H9 (cell line): ENCODE data around the gene PJA1. TPM values are rescaled to one million over a fixed set of nuclear protein-coding genes. Genes with fewer than 3 reads are reported as not detected.

ENCODE experiments used
- DNase-seq: peaks from one replicate; pipeline ENCODE4 v3.0.0-alpha.2; 2017
- H2AFZ ChIP-seq: one replicate; pipeline ENCODE4 v1.6.1; 2013; ENCODE audit warnings: mild to moderate bottlenecking, low read length, control low read depth, moderate library complexity
- H2AK5ac ChIP-seq: 2 replicates; pipeline ENCODE4 v1.6.1; 2013; ENCODE audit warnings: low read length, control low read depth, mixed read lengths; ENCODE audit not compliant: insufficient read length
- H2BK120ac ChIP-seq: one replicate; pipeline ENCODE4 v1.6.1; 2013; ENCODE audit warnings: low read depth, mild to moderate bottlenecking, low read length, control low read depth, inconsistent platforms; ENCODE audit not compliant: poor library complexity, severe bottlenecking
- H2BK12ac ChIP-seq: 2 replicates; pipeline ENCODE4 v1.6.1; 2013; ENCODE audit warnings: low read length, control low read depth, mixed read lengths, low read depth; ENCODE audit not compliant: insufficient read length
- H2BK15ac ChIP-seq: 2 replicates; pipeline ENCODE4 v1.6.1; 2013; ENCODE audit warnings: low read depth, low read length, control low read depth
- H2BK20ac ChIP-seq: one replicate; pipeline ENCODE4 v1.6.1; 2013; ENCODE audit warnings: low read depth, mild to moderate bottlenecking, low read length, control low read depth, inconsistent platforms; ENCODE audit not compliant: poor library complexity, severe bottlenecking
- H2BK5ac ChIP-seq: 2 replicates; pipeline ENCODE4 v1.6.1; 2013; ENCODE audit warnings: low read length, control low read depth, mixed read lengths; ENCODE audit not compliant: insufficient read length
- H3K14ac ChIP-seq: 2 replicates; pipeline ENCODE4 v1.6.1; 2013; ENCODE audit warnings: low read length, control low read depth; ENCODE audit not compliant: insufficient read depth
- H3K18ac ChIP-seq: 2 replicates; pipeline ENCODE4 v1.6.1; 2013; ENCODE audit warnings: low read depth, mild to moderate bottlenecking, mixed read lengths, low read length, control low read depth; ENCODE audit not compliant: insufficient read length
- H3K23ac ChIP-seq: 2 replicates; pipeline ENCODE4 v1.6.1; 2013; ENCODE audit warnings: low read length, control low read depth, mixed read lengths, low read depth; ENCODE audit not compliant: insufficient read length
- H3K23me2 ChIP-seq: 2 replicates; pipeline ENCODE4 v1.6.1; 2013; ENCODE audit warnings: low read depth, mild to moderate bottlenecking, mixed read lengths, low read length, control low read depth; ENCODE audit not compliant: insufficient read length, poor library complexity, severe bottlenecking
- H3K27ac ChIP-seq: 2 replicates; pipeline ENCODE4 v1.5.1; 2013; ENCODE audit warnings: low read length, control low read depth, mixed read lengths, low read depth; ENCODE audit not compliant: insufficient read length
- H3K27me3 ChIP-seq: 2 replicates; pipeline ENCODE4 v1.6.1; 2013; ENCODE audit warnings: low read length, control low read depth, inconsistent platforms; ENCODE audit not compliant: insufficient read depth
- H3K4ac ChIP-seq: 2 replicates; pipeline ENCODE4 v1.6.1; 2013; ENCODE audit warnings: low read depth, mild to moderate bottlenecking, control low read depth, inconsistent platforms, low read length, moderate library complexity
- H3K4me1 ChIP-seq: 2 replicates; pipeline ENCODE4 v1.6.1; 2013; ENCODE audit warnings: low read length, control low read depth, inconsistent platforms; ENCODE audit not compliant: insufficient read depth
- H3K4me2 ChIP-seq: 2 replicates; pipeline ENCODE4 v1.6.1; 2013; ENCODE audit warnings: low read length, control low read depth, mixed read lengths; ENCODE audit not compliant: insufficient read length, insufficient read depth
- H3K56ac ChIP-seq: 2 replicates; pipeline ENCODE4 v1.6.1; 2013; ENCODE audit warnings: low read depth, mild to moderate bottlenecking, mixed read lengths, low read length, control low read depth; ENCODE audit not compliant: insufficient read length
- H3K79me1 ChIP-seq: 2 replicates; pipeline ENCODE4 v1.6.1; 2013; ENCODE audit warnings: low read depth, mild to moderate bottlenecking, moderate library complexity, low read length, control low read depth, inconsistent platforms; ENCODE audit not compliant: insufficient read depth, poor library complexity, severe bottlenecking
- H3K79me2 ChIP-seq: 2 replicates; pipeline ENCODE4 v1.6.1; 2013; ENCODE audit warnings: low read length, control low read depth, inconsistent platforms; ENCODE audit not compliant: insufficient read depth
- H3K9ac ChIP-seq: 2 replicates; pipeline ENCODE4 v1.6.1; 2013; ENCODE audit warnings: low read length, control low read depth, mixed read lengths; ENCODE audit not compliant: insufficient read length; ENCODE audit errors: extremely low read depth
- H3K9me3 ChIP-seq: one replicate; pipeline ENCODE4 v1.6.1; 2013; ENCODE audit warnings: low read depth, low read length, inconsistent platforms; ENCODE audit not compliant: control insufficient read depth
- H3T11ph ChIP-seq: one replicate; pipeline ENCODE4 v1.6.1; 2013; ENCODE audit warnings: mild to moderate bottlenecking, low read length, control low read depth, inconsistent platforms
- H4K20me1 ChIP-seq: one replicate; pipeline ENCODE4 v1.6.1; 2013; ENCODE audit not compliant: control insufficient read depth, insufficient read length, insufficient read depth
- H4K5ac ChIP-seq: 2 replicates; pipeline ENCODE4 v1.6.1; 2013; ENCODE audit warnings: low read depth, mild to moderate bottlenecking, mixed read lengths, low read length, control low read depth; ENCODE audit not compliant: insufficient read length
- H4K8ac ChIP-seq: replicated peaks from 2 replicates; pipeline ENCODE4 v1.6.1; 2013; ENCODE audit warnings: low read length, control low read depth, mixed read lengths, low read depth; ENCODE audit not compliant: insufficient read length
- H4K91ac ChIP-seq: 2 replicates; pipeline ENCODE4 v1.6.1; 2013; ENCODE audit warnings: low read depth, mild to moderate bottlenecking, moderate library complexity, mixed read lengths, low read length, control low read depth; ENCODE audit not compliant: insufficient read length
- H3K27ac Mint-ChIP-seq, 3 experiments: 2 replicates in 2 of 3; 3 replicates in 1 of 3; pipeline ENCODE4 v1.8.0; 2020 to 2021; ENCODE audit warnings: mixed read lengths in 3 of 3, mild to moderate bottlenecking in 1 of 3, moderate library complexity in 1 of 3
- H3K27me3 Mint-ChIP-seq: 2 replicates; pipeline ENCODE4 v1.8.0; 2021; ENCODE audit warnings: low read depth, mild to moderate bottlenecking, moderate library complexity, mixed read lengths
- H3K36me3 Mint-ChIP-seq, 3 experiments: 2 replicates in 2 of 3; 3 replicates in 1 of 3; pipeline ENCODE4 v1.8.0; 2020 to 2021; ENCODE audit warnings: low read depth in 3 of 3, mixed read lengths in 3 of 3; ENCODE audit not compliant: insufficient read depth in 1 of 3
- H3K4me1 Mint-ChIP-seq, 2 experiments: 2 replicates each; pipeline ENCODE4 v1.8.0; 2020; ENCODE audit warnings: mixed read lengths in 2 of 2
- H3K4me3 Mint-ChIP-seq, 2 experiments: 2 replicates in 1 of 2; 3 replicates in 1 of 2; pipeline ENCODE4 v1.8.0; 2020 to 2021; ENCODE audit warnings: mild to moderate bottlenecking in 2 of 2, mixed read lengths in 2 of 2, moderate library complexity in 1 of 2
- H3K9me3 Mint-ChIP-seq, 2 experiments: 2 replicates in 1 of 2; 3 replicates in 1 of 2; pipeline ENCODE4 v1.8.0; 2020; ENCODE audit warnings: mild to moderate bottlenecking in 2 of 2, mixed read lengths in 2 of 2, moderate library complexity in 1 of 2
- WGBS: extraction: QIAGEN DNeasy Blood & Tissue Kit; methylation state at CpG from one replicate; pipeline ENCODE4 v1.1.7; 2013; ENCODE audit warnings: missing lambda C conversion rate, low lambda C conversion rate, mixed read lengths; ENCODE audit not compliant: insufficient read length; ENCODE audit errors: extremely low coverage; 5-methylcytosine and 5-hydroxymethylcytosine counted together
- total RNA-seq: library from RNA; stranded (reverse); gene quantifications from 2 replicates; pipeline ENCODE4 v1.2.1, GENCODE V29; 2021
- TF ChIP-seq, protein P1 (sequence below): fragments of 200-600 bp; sonication (generic); conservative IDR thresholded peaks from 3 replicates; pipeline ENCODE4 v1.8.0; 2021; ENCODE audit warnings: antibody characterized with exemption, mild to moderate bottlenecking

Gene PJA1
- total RNA-seq, 1 experiment from 2014 or later: 41.4 TPM

DNA sequence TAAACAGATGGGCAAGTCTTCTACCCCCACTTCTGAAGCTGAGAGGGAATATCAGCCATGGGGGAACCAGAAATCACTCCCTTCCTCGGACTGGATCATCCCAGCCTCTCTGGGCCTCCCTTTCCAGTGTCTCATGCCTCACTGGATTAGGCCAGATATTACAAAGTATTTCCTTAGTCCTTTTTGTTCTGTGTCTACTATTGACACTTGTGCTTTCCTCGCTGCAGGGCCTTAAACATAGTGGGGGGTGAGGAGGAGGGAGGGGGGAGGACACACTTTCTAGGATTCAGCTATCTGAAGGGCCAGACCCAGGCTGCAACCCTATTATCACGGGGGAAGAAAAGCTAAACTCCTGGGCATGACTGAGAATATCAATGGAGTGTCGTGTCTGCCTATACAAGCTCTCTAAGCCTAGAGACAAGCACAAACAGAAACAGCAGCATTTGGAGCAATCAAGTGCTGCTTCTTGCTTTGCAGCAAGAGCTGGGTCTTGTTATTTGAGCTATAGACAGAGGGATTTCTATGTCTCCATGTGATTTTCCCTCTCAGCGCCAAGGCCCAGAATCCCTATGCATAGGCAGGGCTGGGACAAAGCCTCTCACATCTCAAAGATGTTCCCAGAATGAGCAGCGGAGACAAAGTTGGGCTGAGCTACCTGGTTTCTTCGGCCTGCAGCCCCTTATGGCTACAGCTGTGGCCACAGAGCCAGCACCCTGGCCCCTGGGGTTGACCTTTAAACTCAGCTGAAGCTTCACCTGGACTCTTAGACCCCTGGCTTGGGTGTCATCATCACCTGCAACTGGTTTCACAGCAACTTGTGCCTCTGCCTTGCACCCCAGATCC is 20.2 kb downstream of the PJA1 start:
- no peak overlapping the region for H2BK5ac ChIP-seq
- H3K27me3 Mint-ChIP-seq: peaks cover 8% of the 10 kb centered on the region
- H4K91ac ChIP-seq: no peak overlapping the region
- no peak overlapping the region for H2BK120ac ChIP-seq
- H3K23ac ChIP-seq: no peak overlapping the region
- no peak overlapping the region for H3K56ac ChIP-seq
- H3T11ph ChIP-seq: no peak overlapping the region
- H3K79me2 ChIP-seq: no peaks in the 10 kb centered on the region
- H3K14ac ChIP-seq: no peak overlapping the region
- H3K23me2 ChIP-seq: no peaks in the 10 kb centered on the region
- no peak overlapping the region for H2AK5ac ChIP-seq
- H3K4me1 Mint-ChIP-seq: peaks cover 28 to 37% of the 10 kb centered on the region in 2 experiments
- H2BK20ac ChIP-seq: no peak overlapping the region
- H4K5ac ChIP-seq: no peak overlapping the region
- no peak for DNase-seq
- no CpG with 5 or more reads among the region's 7 CpGs for WGBS
- H3K36me3 Mint-ChIP-seq: no peaks in the 10 kb centered on the region; a peak in 4 of 7 replicates
- H2BK12ac ChIP-seq: no peak overlapping the region
- H3K4me3 Mint-ChIP-seq: no peak overlapping the region
- H3K9ac ChIP-seq: no peak overlapping the region
- H3K9me3 Mint-ChIP-seq: peaks cover 69% of the 10 kb centered on the region in 2 experiments
- no peaks in the 10 kb centered on the region for H3K79me1 ChIP-seq
- H3K4ac ChIP-seq: no peak overlapping the region
- H3K9me3 ChIP-seq: no peaks in the 10 kb centered on the region
- no peak overlapping the region for H3K27ac Mint-ChIP-seq
- no peak overlapping the region for H2BK15ac ChIP-seq
- H3K27ac ChIP-seq: no peak overlapping the region
- no peaks in the 10 kb centered on the region for H4K20me1 ChIP-seq
- no peak overlapping the region for H2AFZ ChIP-seq
- H3K27me3 ChIP-seq: no peaks in the 10 kb centered on the region
- H4K8ac ChIP-seq: no peak overlapping the region
- H3K4me1 ChIP-seq: peaks cover 4% of the 10 kb centered on the region; the same call in 1 of the 2 replicates
- TF ChIP-seq, protein P1, sequence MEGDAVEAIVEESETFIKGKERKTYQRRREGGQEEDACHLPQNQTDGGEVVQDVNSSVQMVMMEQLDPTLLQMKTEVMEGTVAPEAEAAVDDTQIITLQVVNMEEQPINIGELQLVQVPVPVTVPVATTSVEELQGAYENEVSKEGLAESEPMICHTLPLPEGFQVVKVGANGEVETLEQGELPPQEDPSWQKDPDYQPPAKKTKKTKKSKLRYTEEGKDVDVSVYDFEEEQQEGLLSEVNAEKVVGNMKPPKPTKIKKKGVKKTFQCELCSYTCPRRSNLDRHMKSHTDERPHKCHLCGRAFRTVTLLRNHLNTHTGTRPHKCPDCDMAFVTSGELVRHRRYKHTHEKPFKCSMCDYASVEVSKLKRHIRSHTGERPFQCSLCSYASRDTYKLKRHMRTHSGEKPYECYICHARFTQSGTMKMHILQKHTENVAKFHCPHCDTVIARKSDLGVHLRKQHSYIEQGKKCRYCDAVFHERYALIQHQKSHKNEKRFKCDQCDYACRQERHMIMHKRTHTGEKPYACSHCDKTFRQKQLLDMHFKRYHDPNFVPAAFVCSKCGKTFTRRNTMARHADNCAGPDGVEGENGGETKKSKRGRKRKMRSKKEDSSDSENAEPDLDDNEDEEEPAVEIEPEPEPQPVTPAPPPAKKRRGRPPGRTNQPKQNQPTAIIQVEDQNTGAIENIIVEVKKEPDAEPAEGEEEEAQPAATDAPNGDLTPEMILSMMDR: no peak
- no peak overlapping the region for H3K4me2 ChIP-seq
- no peak overlapping the region for H3K18ac ChIP-seq
